Ascending aorta (tissue), 2 donors: Measurements from ENCODE around the gene IGBP1. TPM values are rescaled to one million over a fixed set of nuclear protein-coding genes. Genes with fewer than 3 reads are reported as not detected.

ENCODE experiments used
- DNase-seq, 2 donors: peaks; one replicate each; pipeline ENCODE4 v3.0.0-alpha.2; 2019; ENCODE audit warnings: low spot score in 2 of 2
- H3K27ac ChIP-seq, 2 donors: fragments of 200-600 bp; sonication (generic); one replicate each; pipeline ENCODE4 v1.5.1; 2016 to 2017; ENCODE audit warnings: mild to moderate bottlenecking in 1 of 2
- H3K27me3 ChIP-seq: fragments of 200-600 bp; sonication (generic); one replicate; pipeline ENCODE4 v1.5.1; 2017
- H3K36me3 ChIP-seq, 2 donors: fragments of 200-600 bp; sonication (generic); one replicate each; pipeline ENCODE4 v1.5.1; 2016
- H3K4me1 ChIP-seq, 2 donors: fragments of 200-600 bp; sonication (generic); one replicate each; pipeline ENCODE4 v1.5.1; 2016 to 2017; ENCODE audit warnings: mild to moderate bottlenecking in 1 of 2
- H3K4me3 ChIP-seq, 2 donors: fragments of 200-600 bp; sonication (generic); one replicate each; pipeline ENCODE4 v1.5.1; 2016 to 2017; ENCODE audit warnings: mild to moderate bottlenecking in 1 of 2
- H3K9me3 ChIP-seq, 2 donors: fragments of 200-600 bp; sonication (generic); one replicate each; pipeline ENCODE4 v1.5.1; 2016
- intact Hi-C: fragments of 100-400 bp; cut with DNase I; formaldehyde crosslinking; loops from one replicate; pipeline ENCODE4 v1.15.1; 2023
- total RNA-seq: library from RNA; depleted of rRNA; stranded (reverse); fragments of >200 nt; gene quantifications from one replicate; pipeline ENCODE4 v1.1.0, GENCODE V29; 2016
- TF ChIP-seq, protein P1 (sequence below), 3 experiments: fragments of 200-600 bp in 2 of 3; fragments of 450-650 bp in 1 of 3; sonication (generic) in 2 of 3; IDR thresholded peaks; one replicate each; pipeline ENCODE4 v1.5.1; 2016 to 2019; ENCODE audit warnings: antibody characterized with exemption in 3 of 3, mild to moderate bottlenecking in 1 of 3, moderate library complexity in 1 of 3

Gene IGBP1
- total RNA-seq, 1 donor from 2014 or later = 20.1 TPM

DNA sequence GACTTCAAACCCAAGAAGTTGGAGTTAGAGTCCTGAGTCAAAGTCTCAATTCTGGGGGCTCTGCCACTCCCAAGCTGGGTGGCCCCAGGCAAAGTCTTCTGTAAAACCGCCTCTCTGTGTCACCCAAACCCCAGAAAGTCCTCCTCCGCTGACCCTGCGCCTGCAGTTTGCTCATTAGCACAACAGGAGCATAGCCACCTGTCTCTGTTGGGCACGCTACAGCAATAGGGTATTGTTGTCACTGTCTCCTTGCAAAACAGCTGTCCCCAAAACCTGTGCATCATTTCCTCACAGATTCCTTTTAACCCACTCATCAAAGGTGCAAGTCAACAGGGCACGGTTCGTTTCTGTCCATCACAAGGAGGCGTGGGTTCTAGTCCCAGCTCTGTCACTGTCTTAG, 36.0 kb downstream of the IGBP1 start:
- H3K27me3 ChIP-seq = no peaks in the 10 kb centered on the region
- peak overlapping the region in 1 of 2 donors; percentile 1 for H3K27ac ChIP-seq
- no peak for DNase-seq
- H3K4me1 ChIP-seq = no peaks in the 10 kb centered on the region
- TF ChIP-seq, protein P1, sequence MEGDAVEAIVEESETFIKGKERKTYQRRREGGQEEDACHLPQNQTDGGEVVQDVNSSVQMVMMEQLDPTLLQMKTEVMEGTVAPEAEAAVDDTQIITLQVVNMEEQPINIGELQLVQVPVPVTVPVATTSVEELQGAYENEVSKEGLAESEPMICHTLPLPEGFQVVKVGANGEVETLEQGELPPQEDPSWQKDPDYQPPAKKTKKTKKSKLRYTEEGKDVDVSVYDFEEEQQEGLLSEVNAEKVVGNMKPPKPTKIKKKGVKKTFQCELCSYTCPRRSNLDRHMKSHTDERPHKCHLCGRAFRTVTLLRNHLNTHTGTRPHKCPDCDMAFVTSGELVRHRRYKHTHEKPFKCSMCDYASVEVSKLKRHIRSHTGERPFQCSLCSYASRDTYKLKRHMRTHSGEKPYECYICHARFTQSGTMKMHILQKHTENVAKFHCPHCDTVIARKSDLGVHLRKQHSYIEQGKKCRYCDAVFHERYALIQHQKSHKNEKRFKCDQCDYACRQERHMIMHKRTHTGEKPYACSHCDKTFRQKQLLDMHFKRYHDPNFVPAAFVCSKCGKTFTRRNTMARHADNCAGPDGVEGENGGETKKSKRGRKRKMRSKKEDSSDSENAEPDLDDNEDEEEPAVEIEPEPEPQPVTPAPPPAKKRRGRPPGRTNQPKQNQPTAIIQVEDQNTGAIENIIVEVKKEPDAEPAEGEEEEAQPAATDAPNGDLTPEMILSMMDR (IDR thresholded peaks at IDR 0.05) = no peak
- H3K9me3 ChIP-seq = no peaks in the 10 kb centered on the region
- intact Hi-C loops = no loop called here
- no peaks in the 10 kb centered on the region for H3K36me3 ChIP-seq
- H3K4me3 ChIP-seq = no peak overlapping the region

DNA sequence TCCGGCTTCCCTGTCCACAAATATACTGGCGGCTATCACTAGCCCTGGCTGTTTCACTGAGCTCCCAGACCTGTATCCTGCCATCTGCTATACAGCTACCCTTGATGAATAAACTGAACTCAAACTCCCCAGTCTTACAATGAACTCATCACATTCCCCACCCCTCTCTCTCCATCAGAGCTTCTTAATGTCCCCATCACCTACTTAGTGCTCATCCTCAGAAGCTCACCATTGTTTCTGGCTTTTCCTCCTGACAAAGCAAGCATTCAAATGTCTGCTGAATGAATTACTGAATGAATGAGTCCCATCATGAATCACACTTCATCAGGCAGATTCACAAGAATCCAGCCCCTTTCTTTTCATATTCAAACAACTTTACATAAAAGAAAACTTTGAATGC, 38.4 kb downstream of the IGBP1 start:
- TF ChIP-seq, protein P1 (IDR thresholded peaks at IDR 0.05) = no peak
- Histone ChIP-seq H3K36me3 (no peaks in the 10 kb centered on the region), H3K27me3 (no peaks in the 10 kb centered on the region), H3K4me3 (no peak overlapping the region), H3K27ac (no peak overlapping the region), H3K4me1 (no peaks in the 10 kb centered on the region), H3K9me3 (no peaks in the 10 kb centered on the region)
- intact Hi-C loops = no loop called here
- no peak for DNase-seq

DNA sequence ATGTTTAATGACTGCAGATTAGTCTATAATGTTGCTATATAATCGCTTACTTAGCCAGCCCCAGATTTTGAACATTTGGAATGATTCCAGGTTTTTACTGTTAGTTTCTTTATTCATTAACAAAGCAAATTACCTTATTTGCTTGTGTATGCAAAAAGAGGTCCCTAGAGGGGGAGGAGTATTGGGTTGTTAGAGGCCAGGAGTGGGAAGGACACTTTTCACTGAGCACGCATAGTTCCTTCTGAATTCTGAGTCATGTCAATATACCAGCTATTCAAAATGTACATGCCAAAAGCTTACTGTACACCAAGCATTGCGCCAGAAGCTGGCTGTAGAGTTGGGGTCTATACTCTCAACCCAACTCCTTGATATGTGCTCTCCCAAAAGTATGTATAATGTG, 39.0 kb downstream of the IGBP1 start:
- H3K9me3 ChIP-seq = no peaks in the 10 kb centered on the region
- no peaks in the 10 kb centered on the region for H3K36me3 ChIP-seq
- TF ChIP-seq, protein P1 (IDR thresholded peaks at IDR 0.05) = no peak
- H3K27ac ChIP-seq = no peak overlapping the region
- intact Hi-C loops = no loop called here
- no peak for DNase-seq
- H3K27me3 ChIP-seq = no peaks in the 10 kb centered on the region
- H3K4me1 ChIP-seq = no peaks in the 10 kb centered on the region
- H3K4me3 ChIP-seq = no peak overlapping the region

DNA sequence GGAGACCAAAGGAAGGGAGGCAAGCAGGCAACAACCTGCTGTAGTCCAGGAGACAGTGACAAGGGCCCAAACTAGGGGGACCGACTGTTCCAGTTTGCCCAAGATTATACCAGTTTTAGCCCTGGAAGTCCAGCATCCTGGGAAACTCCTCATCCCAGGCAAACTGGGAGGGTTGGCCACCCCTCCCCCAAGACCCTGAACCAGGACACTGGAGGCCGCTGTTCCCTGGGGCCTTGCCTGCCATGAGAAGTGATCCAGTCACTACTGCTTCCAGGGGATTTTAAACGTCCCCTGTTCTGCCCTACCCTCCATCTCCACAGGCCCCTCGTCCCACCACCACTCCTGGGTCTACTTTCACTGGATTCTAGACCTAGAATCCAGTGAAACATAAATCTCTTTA, 39.7 kb downstream of the IGBP1 start:
- H3K4me1 ChIP-seq = no peaks in the 10 kb centered on the region
- no peak for DNase-seq
- no peak overlapping the region for H3K4me3 ChIP-seq
- no peaks in the 10 kb centered on the region for H3K9me3 ChIP-seq
- H3K27ac ChIP-seq = no peak overlapping the region
- H3K36me3 ChIP-seq = no peaks in the 10 kb centered on the region
- TF ChIP-seq, protein P1 (IDR thresholded peaks at IDR 0.05) = no peak
- intact Hi-C loops = no loop called here
- no peaks in the 10 kb centered on the region for H3K27me3 ChIP-seq

DNA sequence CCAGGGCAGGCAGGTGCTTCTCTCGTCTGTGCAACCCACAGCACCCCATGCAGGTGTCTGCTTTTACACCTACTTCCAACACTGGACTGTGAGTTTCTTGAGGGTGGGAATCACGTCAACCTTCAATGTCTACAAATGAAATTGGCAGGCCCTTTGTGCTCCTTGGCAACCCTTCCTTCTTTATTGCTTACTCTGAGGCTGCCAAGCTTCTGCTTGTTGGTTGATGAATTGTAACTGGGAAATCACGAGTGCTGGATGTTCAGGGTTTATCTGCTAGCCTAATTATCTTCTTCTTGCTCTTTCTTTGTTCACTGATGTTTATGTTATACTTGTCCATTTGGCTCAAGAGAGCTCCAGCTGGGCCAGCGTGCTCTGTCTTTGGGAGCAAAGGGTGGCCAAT, 41.5 kb downstream of the IGBP1 start:
- no peak for DNase-seq
- no peaks in the 10 kb centered on the region for H3K9me3 ChIP-seq
- no peaks in the 10 kb centered on the region for H3K27me3 ChIP-seq
- no peaks in the 10 kb centered on the region for H3K4me1 ChIP-seq
- intact Hi-C loops = no loop called here
- no peak overlapping the region for H3K4me3 ChIP-seq
- no peaks in the 10 kb centered on the region for H3K36me3 ChIP-seq
- TF ChIP-seq, protein P1 (IDR thresholded peaks at IDR 0.05) = no peak
- H3K27ac ChIP-seq = no peak overlapping the region

DNA sequence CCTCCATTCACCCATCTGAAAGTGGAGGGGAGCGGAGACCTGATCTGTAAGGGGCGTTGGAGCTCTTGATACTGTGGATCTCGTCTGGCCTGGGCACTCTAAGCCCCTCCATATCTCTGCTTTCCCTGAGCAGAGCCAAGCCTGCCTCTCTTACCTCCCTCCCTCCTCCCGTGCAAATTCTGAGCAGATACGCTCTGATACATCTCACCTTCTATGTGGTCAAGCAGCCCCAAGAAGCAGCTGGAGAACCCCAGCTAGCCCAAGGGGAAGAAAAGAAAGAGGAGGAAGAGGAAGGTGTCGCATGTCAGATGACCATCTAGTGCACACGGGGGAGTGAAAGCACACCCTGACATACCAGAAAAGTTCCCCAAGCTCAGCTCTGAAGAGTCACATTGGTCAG, 42.1 kb downstream of the IGBP1 start:
- H3K4me3 ChIP-seq = no peak overlapping the region
- intact Hi-C loops = no loop called here
- no peaks in the 10 kb centered on the region for H3K36me3 ChIP-seq
- no peaks in the 10 kb centered on the region for H3K4me1 ChIP-seq
- H3K9me3 ChIP-seq = no peaks in the 10 kb centered on the region
- H3K27ac ChIP-seq = no peak overlapping the region
- no peaks in the 10 kb centered on the region for H3K27me3 ChIP-seq
- DNase-seq = no peak
- TF ChIP-seq, protein P1 (IDR thresholded peaks at IDR 0.05) = no peak
